SU-DHL-6 (cell line): ENCODE data around the gene SLFN12L.

Experiments
- H2AFZ ChIP-seq: fragments of 200-600 bp; sonication (generic); 2 replicates; pipeline ENCODE4 v1.6.1; 2014; ENCODE audit warnings: low read depth, mild to moderate bottlenecking, moderate library complexity, mixed read lengths, antibody characterized with exemption, low read length; ENCODE audit not compliant: severe bottlenecking
- H3F3A ChIP-seq: fragments of 200-600 bp; shearing (Covaris generic); 2 replicates; pipeline ENCODE4 v1.6.0; 2016; ENCODE audit warnings: antibody characterized with exemption, mild to moderate bottlenecking; ENCODE audit not compliant: insufficient read depth
- H3K27ac ChIP-seq: fragments of 200-600 bp; sonication (generic); 2 replicates; pipeline ENCODE4 v1.5.1; 2016; ENCODE audit warnings: low read depth, mild to moderate bottlenecking, low read length, moderate library complexity, mixed read lengths
- H3K27me3 ChIP-seq: fragments of 200-600 bp; sonication (generic), shearing (Covaris generic); 2 replicates; pipeline ENCODE4 v1.6.0; 2014; ENCODE audit warnings: mild to moderate bottlenecking, low read length
- H3K36me3 ChIP-seq: fragments of 200-600 bp; sonication (generic); 2 replicates; pipeline ENCODE4 v1.6.1; 2014; ENCODE audit warnings: mild to moderate bottlenecking, low read length, mixed read lengths
- H3K4me2 ChIP-seq: fragments of 300-600, 200-600 bp; shearing (Covaris generic), sonication (generic); 2 replicates; pipeline ENCODE4 v1.6.0; 2014; ENCODE audit warnings: low read length, low read depth, mild to moderate bottlenecking; ENCODE audit not compliant: poor library complexity, severe bottlenecking
- H3K4me3 ChIP-seq: fragments of 200-600 bp; sonication (generic); 2 replicates; pipeline ENCODE4 v1.5.1; 2014; ENCODE audit warnings: antibody characterized with exemption, low read length, mild to moderate bottlenecking, mixed read lengths; ENCODE audit not compliant: insufficient read depth, poor library complexity, severe bottlenecking
- H3K79me2 ChIP-seq: fragments of 200-600 bp; sonication (generic); 2 replicates; pipeline ENCODE4 v1.6.1; 2014; ENCODE audit warnings: mild to moderate bottlenecking, low read length, moderate library complexity; ENCODE audit not compliant: insufficient read depth
- H3K9ac ChIP-seq: fragments of 200-600 bp; sonication (generic); 2 replicates; pipeline ENCODE4 v1.7.0; 2014; ENCODE audit warnings: mild to moderate bottlenecking, low read length
- H3K9me2 ChIP-seq: fragments of 200-600 bp; sonication (generic); replicated peaks from 2 replicates; pipeline ENCODE4 v1.6.1; 2014; ENCODE audit warnings: low read length; ENCODE audit not compliant: insufficient read depth
- H3K9me3 ChIP-seq: fragments of 200-600 bp; sonication (generic); 2 replicates; pipeline ENCODE4 v1.6.1; 2014; ENCODE audit warnings: low read length, mixed read lengths; ENCODE audit not compliant: insufficient read depth
- H4K20me1 ChIP-seq: fragments of 200-600 bp; sonication (generic); 2 replicates; pipeline ENCODE4 v1.6.1; 2014; ENCODE audit warnings: low read depth, mild to moderate bottlenecking, antibody characterized with exemption, low read length, moderate library complexity, mixed read lengths
- EZH2phosphoT487 ChIP-seq: fragments of 200-600 bp; sonication (generic), shearing (Covaris generic); conservative IDR thresholded peaks from 2 replicates; pipeline ENCODE4 v1.6.1; 2018; ENCODE audit warnings: mild to moderate bottlenecking, antibody characterized with exemption, low read length, moderate library complexity, mixed read lengths
- TF ChIP-seq, protein P1 (sequence below): fragments of 200-600 bp; sonication (generic); IDR thresholded peaks from one replicate; pipeline ENCODE4 v1.5.1; 2017; ENCODE audit warnings: antibody characterized with exemption, mild to moderate bottlenecking, low read length, moderate library complexity; ENCODE audit not compliant: insufficient read depth, poor library complexity, severe bottlenecking

Gene SLFN12L

DNA sequence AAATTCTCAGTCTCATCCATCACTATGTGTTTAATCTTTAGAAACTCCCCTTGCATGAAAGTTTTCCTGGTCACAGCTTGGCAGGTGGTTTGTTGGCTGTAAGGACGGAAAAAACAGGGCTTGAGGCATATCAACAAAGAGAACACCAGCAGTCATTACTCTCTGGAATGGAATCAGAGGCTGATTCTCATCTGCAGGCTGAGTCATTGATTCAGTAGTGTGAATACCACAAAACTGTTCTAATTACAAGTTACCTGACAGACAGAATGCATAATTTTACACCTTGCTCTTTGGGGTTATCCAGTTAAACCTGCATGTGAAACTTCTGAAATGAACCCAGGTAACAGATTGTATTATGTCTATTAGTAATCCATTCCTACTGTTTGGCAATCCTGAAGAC is 11.5 kb upstream of the SLFN12L start:
- H3K27me3 ChIP-seq: no peaks in the 10 kb centered on the region

DNA sequence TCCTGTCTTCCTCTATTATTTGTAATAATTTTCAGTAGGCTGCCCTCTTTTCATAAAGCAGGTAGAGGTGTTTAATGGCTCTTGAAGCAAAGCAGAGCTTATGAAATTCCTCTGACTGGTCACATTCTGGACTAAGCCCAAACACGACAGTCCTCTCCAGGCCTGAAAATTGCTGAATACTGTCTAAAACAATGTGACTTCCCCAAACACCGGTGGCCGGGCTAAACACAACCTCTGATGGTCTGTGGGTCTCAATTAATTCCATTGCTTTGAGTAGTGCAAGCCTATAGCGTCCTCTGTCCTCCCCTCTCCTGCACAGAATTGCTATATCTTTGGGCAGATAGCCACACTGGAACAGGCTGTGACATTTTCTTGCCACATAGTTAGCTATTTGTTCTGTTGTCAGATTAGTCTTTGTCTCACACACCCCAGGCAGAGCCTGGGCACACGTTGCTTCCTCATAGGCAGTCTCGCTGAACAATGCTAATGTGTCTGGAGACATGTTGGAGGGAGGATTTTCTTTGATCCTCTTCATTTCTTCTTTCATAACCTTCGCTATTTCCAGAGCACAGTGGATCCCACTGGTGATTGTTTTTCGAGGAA is 10.8 kb upstream of the SLFN12L start:
- Histone ChIP-seq H3K4me3 (no peak overlapping the region), H3K4me2 (no peak overlapping the region), H3K27ac (no peak overlapping the region), H3K36me3 (no peaks in the 10 kb centered on the region), H3K9me3 (no peaks in the 10 kb centered on the region), H3K27me3 (no peaks in the 10 kb centered on the region), H3K79me2 (no peaks in the 10 kb centered on the region), H3K9me2 (no peaks in the 10 kb centered on the region), H3K9ac (no peak overlapping the region), H3F3A (no peaks in the 10 kb centered on the region), H4K20me1 (no peaks in the 10 kb centered on the region), H2AFZ (no peak overlapping the region)
- TF ChIP-seq, protein P1, sequence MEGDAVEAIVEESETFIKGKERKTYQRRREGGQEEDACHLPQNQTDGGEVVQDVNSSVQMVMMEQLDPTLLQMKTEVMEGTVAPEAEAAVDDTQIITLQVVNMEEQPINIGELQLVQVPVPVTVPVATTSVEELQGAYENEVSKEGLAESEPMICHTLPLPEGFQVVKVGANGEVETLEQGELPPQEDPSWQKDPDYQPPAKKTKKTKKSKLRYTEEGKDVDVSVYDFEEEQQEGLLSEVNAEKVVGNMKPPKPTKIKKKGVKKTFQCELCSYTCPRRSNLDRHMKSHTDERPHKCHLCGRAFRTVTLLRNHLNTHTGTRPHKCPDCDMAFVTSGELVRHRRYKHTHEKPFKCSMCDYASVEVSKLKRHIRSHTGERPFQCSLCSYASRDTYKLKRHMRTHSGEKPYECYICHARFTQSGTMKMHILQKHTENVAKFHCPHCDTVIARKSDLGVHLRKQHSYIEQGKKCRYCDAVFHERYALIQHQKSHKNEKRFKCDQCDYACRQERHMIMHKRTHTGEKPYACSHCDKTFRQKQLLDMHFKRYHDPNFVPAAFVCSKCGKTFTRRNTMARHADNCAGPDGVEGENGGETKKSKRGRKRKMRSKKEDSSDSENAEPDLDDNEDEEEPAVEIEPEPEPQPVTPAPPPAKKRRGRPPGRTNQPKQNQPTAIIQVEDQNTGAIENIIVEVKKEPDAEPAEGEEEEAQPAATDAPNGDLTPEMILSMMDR: no peak
- TF ChIP-seq EZH2phosphoT487: no peak

More for the DNA sequence above, 11.5 kb upstream of the SLFN12L start:
- Histone ChIP-seq H2AFZ (no peak overlapping the region), H3K4me2 (no peak overlapping the region), H3K4me3 (no peak overlapping the region), H3K9me3 (no peaks in the 10 kb centered on the region), H3K27ac (no peak overlapping the region), H3K9ac (no peak overlapping the region), H4K20me1 (no peaks in the 10 kb centered on the region), H3F3A (no peaks in the 10 kb centered on the region), H3K79me2 (no peaks in the 10 kb centered on the region), H3K36me3 (no peaks in the 10 kb centered on the region), H3K9me2 (no peaks in the 10 kb centered on the region)
- TF ChIP-seq EZH2phosphoT487: no peak
- TF ChIP-seq, protein P1: no peak

DNA sequence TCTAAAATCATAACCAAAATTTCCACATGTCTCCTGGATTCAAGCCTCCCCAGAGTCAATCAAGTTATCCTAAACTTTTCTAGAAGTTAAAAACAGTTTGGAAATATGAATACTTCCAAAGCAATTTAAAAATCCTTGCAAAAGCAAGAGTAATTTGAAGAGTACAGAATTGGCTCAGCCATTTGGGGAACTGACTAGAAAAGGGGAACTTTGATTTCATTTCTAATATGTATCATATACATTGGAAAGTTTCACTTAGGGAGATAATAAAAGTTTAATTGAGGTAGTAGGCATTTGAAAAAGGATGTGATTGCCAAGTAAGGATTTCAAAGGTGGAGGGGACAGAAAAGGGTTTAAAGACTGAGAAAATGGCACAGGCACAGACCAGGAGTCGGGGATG is 9.0 kb upstream of the SLFN12L start:
- Histone ChIP-seq H3K4me3 (no peak overlapping the region), H4K20me1 (no peaks in the 10 kb centered on the region), H3K27ac (no peak overlapping the region), H3K36me3 (no peaks in the 10 kb centered on the region), H3F3A (no peaks in the 10 kb centered on the region), H3K9me3 (no peaks in the 10 kb centered on the region), H3K27me3 (no peaks in the 10 kb centered on the region), H3K9ac (no peak overlapping the region), H3K79me2 (no peaks in the 10 kb centered on the region), H2AFZ (no peak overlapping the region), H3K4me2 (no peak overlapping the region), H3K9me2 (no peaks in the 10 kb centered on the region)
- TF ChIP-seq EZH2phosphoT487: no peak
- TF ChIP-seq, protein P1: no peak
